GM19023 (cell line): Measurements from ENCODE around the gene PIP4K2B.

ENCODE experiments used
- ATAC-seq: cut with Tn5 transposase; IDR thresholded peaks from one replicate; pipeline ENCODE4 v1.9.1; 2021; ENCODE audit warnings: mild to moderate bottlenecking, moderate library complexity; ENCODE audit not compliant: unreplicated experiment

PIP4K2B gene

DNA sequence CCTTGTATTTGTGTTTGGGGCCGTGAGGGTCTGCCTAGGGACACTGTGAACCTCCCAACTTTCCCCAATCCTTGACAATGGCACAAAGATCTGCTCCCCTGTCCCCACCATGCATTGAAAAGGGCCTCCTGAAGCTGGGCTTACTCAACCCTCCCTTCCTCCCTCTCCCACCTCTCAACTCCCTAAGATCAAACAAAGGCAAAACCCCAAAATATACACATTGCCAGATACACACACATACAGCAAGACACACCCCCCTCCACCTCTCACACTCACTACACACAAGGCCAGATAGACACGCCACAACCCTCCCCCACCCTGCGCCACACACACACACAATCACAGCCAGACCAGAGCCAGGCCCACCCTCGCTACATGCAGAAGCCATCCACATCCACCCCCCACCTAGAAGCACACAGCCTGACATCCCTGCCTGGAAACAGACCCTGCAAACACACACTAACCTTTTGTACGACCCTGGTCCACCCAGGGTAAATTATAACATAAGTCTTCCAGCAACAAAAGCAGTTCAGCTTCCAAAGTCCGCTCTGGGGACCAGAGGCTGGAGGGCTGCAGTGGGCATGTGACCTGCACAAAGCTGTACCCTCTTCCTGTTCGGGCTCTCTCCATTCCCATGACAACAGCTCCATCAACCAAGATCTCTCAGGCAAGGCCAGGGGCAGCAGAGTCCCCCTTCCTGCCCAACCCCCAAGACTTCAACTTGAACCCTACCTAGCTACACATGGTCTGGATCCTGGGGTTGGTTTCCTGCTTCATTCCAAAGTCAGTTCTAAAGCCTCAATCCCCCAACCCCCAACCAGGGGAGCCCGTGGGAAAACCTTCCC, 53.1 kb downstream of the PIP4K2B start:
- ATAC-seq = no peak

DNA sequence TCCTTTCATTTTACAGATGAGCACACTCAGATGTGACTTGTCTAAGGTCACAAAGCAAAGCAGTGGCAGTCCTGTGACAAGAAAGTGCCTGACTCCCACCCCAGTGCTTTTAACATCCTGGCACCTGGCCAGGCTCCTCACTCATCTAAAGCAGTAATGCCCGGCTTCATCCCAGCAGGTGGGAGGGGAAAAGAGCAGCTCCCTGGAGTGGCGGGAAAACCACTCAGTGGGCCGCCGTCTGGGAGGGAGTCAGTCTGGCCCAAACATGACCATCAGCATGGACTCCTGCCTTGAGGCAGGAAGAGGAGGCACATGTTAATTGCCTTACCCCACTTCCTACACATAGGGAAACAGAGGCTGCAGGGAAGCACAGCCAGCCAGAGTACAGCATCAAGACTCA, 53.8 kb downstream of the PIP4K2B start:
- ATAC-seq = no peak

GRCh38 chr17:38743556-38744171, 55.7 kb downstream of the PIP4K2B start:
- ATAC-seq = no peak

GRCh38 chr17:38742411-38743308, 56.7 kb downstream of the PIP4K2B start:
- ATAC-seq = no peak

GRCh38 chr17:38741921-38742410, 57.4 kb downstream of the PIP4K2B start:
- no peak for ATAC-seq

DNA sequence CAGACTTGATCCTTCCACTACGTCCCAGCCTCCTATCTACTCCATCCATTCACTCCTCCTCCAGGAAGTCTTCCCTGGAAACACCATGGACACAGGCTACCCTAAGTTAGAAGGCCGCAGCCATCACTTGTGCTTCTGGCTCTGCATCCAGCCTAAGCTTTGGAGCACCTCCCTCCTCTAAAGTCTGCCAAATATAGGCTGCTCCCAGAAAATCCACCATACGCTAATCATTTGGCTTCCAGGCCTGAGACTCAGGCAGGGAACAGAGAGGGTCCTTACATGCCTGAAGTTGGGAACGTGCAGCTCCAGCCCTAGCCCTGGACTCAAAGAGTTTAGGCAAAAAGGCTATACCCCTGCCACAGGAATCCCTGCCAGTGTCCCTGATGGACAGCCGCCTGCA, 57.9 kb downstream of the PIP4K2B start:
- ATAC-seq = no peak

DNA sequence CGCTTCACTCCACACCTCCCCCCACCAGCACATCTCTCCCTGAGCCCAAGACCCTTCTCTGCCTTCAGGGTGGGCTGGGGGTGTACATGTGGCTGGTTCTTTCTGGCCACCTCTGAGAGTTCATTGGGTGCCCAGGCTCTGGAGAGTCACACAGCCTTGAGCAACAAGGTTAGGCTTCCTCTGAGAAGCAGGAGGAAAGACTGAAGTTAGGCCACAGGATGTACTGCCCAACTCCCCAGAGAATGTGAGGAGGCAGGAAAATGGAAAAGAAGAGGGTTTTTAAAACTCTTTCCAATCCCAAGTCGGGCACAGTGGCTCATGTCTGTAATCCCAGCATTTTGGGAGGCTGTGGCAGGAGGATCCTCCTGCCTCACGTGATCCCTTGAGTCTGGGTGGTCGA, 58.5 kb downstream of the PIP4K2B start:
- ATAC-seq = no peak

- no peak for ATAC-seq
Observed at GRCh38 chr17:38740044-38740443, 59.3 kb downstream of the PIP4K2B start.

DNA sequence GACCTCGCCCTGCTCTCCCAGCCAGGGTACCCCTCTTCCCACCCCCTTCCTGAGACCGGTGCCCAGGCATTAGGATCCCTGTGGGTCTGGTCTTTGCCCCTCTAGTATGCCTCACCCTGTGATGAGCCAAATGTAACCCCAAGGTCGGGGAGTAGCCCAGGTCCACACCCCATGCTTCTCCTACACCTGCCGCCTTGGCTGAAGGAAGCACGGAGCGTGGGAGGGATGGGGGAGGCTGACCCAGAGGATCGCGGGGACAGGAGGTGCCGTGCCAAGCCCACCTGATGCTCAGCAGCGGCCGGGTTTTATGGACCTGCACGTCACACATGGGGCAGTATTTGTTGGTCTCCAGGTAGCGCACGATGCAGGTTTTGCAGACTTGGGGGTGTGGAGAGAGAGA, 60.1 kb downstream of the PIP4K2B start:
- no peak for ATAC-seq

DNA sequence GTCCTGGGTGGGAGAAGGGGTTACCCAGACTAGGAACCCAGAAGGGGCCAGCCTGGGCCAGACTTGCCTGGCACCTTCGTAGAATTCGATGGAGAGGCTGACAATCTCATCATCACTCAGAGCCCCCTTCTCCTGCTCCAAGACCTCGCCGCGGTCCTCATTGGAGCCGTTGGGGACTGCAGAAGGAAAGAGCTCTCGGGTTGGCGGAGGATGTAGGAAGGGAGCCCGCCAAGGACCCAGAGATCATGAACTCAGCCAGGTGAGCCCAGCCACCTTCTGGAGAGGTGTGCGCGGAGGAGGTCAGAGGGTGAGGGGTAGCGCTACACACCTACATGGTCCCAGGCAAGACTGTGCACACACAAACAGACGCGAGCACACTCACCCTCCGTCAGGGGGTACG, 60.7 kb downstream of the PIP4K2B start:
- ATAC-seq = no peak

- no peak for ATAC-seq
Observed at GRCh38 chr17:38738007-38738662, 61.2 kb downstream of the PIP4K2B start.

DNA sequence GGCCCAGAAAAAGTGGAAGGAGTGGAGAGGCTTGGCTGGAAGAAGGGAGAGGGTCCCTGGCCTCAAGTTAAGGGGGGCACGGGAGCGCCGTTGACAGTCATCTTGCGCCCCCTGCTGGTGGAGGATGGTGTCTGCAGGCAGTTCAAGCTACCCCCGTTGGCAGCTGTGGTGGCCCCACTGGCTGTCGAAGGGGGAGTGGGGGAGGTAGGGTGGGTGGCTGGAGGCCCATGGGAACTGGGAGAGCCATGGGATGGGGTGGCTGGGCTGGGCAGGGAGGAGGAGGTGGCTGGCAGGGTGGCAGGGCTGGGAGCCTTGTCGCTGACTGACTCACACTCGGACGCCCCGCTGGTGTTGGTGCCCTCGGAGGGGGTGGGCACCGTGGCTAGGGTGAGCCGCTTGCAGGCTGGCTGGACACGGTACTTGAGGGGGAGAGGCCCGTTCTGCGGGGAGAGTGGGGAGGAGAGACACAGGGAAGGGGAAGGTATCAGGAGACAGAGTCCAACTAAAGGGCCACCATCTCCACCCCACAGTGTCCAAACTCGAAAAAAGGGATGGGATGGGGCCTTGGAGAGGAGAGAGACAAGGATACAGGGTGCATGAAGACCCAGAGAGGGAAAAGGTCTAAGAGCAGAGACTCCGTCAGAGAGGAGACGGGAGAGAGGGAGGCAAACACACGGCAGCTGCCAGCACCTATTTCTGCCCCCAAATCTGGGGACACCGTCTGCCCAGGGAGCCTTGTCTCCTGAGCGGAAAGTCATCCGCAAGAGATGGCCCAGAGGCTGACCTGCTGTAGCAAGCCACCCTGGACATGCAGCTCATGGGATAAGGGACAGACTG, 64.0 kb downstream of the PIP4K2B start:
- ATAC-seq = no peak

- no peak for ATAC-seq
Observed at GRCh38 chr17:38733982-38734973, 65.1 kb downstream of the PIP4K2B start.

- ATAC-seq = no peak
Observed at GRCh38 chr17:38733282-38733981, 65.9 kb downstream of the PIP4K2B start.

GRCh38 chr17:38732376-38733281, 66.7 kb downstream of the PIP4K2B start:
- no peak for ATAC-seq

GRCh38 chr17:38731526-38732294, 67.6 kb downstream of the PIP4K2B start:
- ATAC-seq = no peak
